Heart left ventricle (tissue), 16 donors: ENCODE results near the gene CCNA2. TPM values are rescaled to one million over a fixed set of nuclear protein-coding genes. Genes with fewer than 3 reads are reported as not detected.

Experiments used
- ATAC-seq, 4 donors: fragments of 200-7000 bp; cut with Tn5 transposase; one replicate each; pipeline ENCODE4 v1.9.1; 2020 to 2022; ENCODE audit warnings: moderate library complexity in 4 of 4, mild to moderate bottlenecking in 3 of 4, moderate number of reproducible peaks in 1 of 4
- DNase-seq, 5 donors: peaks; one replicate each; pipeline ENCODE4 v3.0.0-alpha.2; 2020
- H3K27ac ChIP-seq, 12 donors: fragments of 200-600 bp; sonication (generic) in 4 of 12; one replicate each; pipeline versions ENCODE4 v1.5.0 to v1.8.0; 2016 to 2022; ENCODE audit warnings: mild to moderate bottlenecking in 2 of 12
- H3K27me3 ChIP-seq, 9 donors: fragments of 200-600 bp; sonication (generic) in 2 of 9; one replicate each; pipeline versions ENCODE4 v1.5.1 to v1.8.0; 2016 to 2022; ENCODE audit warnings: mild to moderate bottlenecking in 3 of 9
- H3K36me3 ChIP-seq, 9 donors: fragments of 200-600 bp; sonication (generic) in 2 of 9; one replicate each; pipeline versions ENCODE4 v1.5.0 to v1.8.0; 2018 to 2022; ENCODE audit warnings: mild to moderate bottlenecking in 2 of 9
- H3K4me1 ChIP-seq, 12 donors: fragments of 200-600 bp; sonication (generic) in 4 of 12; one replicate each; pipeline versions ENCODE4 v1.5.0 to v1.8.0; 2016 to 2022; ENCODE audit warnings: mild to moderate bottlenecking in 3 of 12
- H3K4me3 ChIP-seq, 12 donors: fragments of 200-600 bp; sonication (generic) in 4 of 12; one replicate each; pipeline versions ENCODE4 v1.5.0 to v1.8.0; 2017 to 2022; ENCODE audit warnings: mild to moderate bottlenecking in 9 of 12, moderate library complexity in 4 of 12
- H3K9me3 ChIP-seq, 12 donors: fragments of 200-600 bp; sonication (generic) in 4 of 12; one replicate each; pipeline versions ENCODE4 v1.5.0 to v1.8.0; 2016 to 2022; ENCODE audit warnings: mild to moderate bottlenecking in 1 of 12
- POLR2A ChIP-seq, 2 donors: fragments of 450-650 bp; IDR thresholded peaks; one replicate each; pipeline ENCODE4 v1.6.1; 2017; ENCODE audit warnings: antibody characterized with exemption in 2 of 2, mild to moderate bottlenecking in 2 of 2, moderate library complexity in 2 of 2
- WGBS, 4 donors: extraction: QIAGEN DNeasy Blood & Tissue Kit in 2 of 4; methylation state at CpG; one replicate each; pipeline versions ENCODE4 v1.1.5 to v1.1.7; 2013 to 2018; 5-methylcytosine and 5-hydroxymethylcytosine counted together
- intact Hi-C, 10 donors: fragments of 100-400 bp; cut with DNase I; formaldehyde crosslinking; loops; one replicate each; pipeline versions ENCODE4 v1.11.1 to v1.14.2; 2022
- polyA plus RNA-seq, 2 donors: library from polyadenylated mRNA; stranded (reverse); fragments of 200-250 nt; gene quantifications; one replicate each; pipeline ENCODE4 v1.2.3, GENCODE V29; 2013
- total RNA-seq, 9 donors: library from RNA; depleted of rRNA in 2 of 9; stranded (reverse); fragments of >200 nt in 2 of 9; fragmentation: NEBNext Ultra II Directional in 3 of 9; extraction: Animal tissue kit (Norgen Biotek cat#: 25700) in 3 of 9; gene quantifications; one replicate each; pipeline versions ENCODE4 v1.1.0 to v1.2.4, GENCODE V29; 2016 to 2023
- TF ChIP-seq, protein P1 (sequence below), 12 donors: fragments of 200-600 bp; sonication (generic) in 4 of 12; IDR thresholded peaks; one replicate each; pipeline versions ENCODE4 v1.5.0 to v1.8.0; 2018 to 2022; ENCODE audit warnings: antibody characterized with exemption in 12 of 12, mild to moderate bottlenecking in 5 of 12
- donor health status: ischemic (EF 13 %, LVEDD 7.1; RV severe dilation, severe dysfunction).
- donor health status: healthy with polysubstance abuse.
- donor health status: DM: no; HTN: yes; CAD: no.
- donor health status: DM: no; HTN: no; CAD: no.
- donor health status: ischemic (EF 25% LVEDD 6.9; RV normal size, moderate dysfunction).
- donor health status: ischemic (EF 25% LVEDD 5.7; RV mildly dilated, moderate dysfunction).
- donor health status: healthy.
- donor health status: DM: yes; HTN: yes; CAD: no.
- donor health status: ischemic (EF 35%, LVEDD 5.7; RV mildly dilated, moderate dysfunction).
- donor health status: nonischemic (EF 11% LVEDD 7.7; RV severe dilation, severe dysfunction).
- donor health status: DM: yes; HTN: yes; CAD: no.
- donor health status: PGD.
- donor health status: ischemic (EF 29% LVEDD 5.4; RV normal size, mild dysfunction).
- donor health status: nonischemic (EF 23%, LVEDD 6.1; RV moderate dilation, normal function).

CCNA2 gene
- total and polyA plus RNA-seq, 11 donors: 0.09 to 9.4 (median 0.40) TPM; not detected in 1

DNA sequence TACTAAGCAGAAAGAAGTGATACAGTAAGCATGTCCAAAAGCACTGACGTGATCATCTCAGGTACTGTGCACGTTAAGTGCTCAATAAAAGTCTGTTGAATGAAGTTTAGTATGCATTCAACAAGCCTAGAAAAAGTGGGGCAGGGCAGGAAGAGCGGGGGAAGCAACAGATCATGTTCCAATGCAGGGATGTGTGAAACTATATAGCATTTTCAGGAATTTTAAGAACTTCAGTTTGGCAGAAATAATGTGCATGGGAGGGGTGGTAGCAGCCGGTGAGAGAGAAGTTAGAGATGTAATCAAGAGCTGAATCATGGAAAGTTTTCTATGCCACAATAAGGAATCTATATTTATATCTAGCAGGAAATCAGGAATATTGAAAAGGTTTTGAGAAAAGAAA is 19.2 kb upstream of the CCNA2 start:
- no peaks in the 10 kb centered on the region for H3K9me3 ChIP-seq
- TF ChIP-seq, protein P1, sequence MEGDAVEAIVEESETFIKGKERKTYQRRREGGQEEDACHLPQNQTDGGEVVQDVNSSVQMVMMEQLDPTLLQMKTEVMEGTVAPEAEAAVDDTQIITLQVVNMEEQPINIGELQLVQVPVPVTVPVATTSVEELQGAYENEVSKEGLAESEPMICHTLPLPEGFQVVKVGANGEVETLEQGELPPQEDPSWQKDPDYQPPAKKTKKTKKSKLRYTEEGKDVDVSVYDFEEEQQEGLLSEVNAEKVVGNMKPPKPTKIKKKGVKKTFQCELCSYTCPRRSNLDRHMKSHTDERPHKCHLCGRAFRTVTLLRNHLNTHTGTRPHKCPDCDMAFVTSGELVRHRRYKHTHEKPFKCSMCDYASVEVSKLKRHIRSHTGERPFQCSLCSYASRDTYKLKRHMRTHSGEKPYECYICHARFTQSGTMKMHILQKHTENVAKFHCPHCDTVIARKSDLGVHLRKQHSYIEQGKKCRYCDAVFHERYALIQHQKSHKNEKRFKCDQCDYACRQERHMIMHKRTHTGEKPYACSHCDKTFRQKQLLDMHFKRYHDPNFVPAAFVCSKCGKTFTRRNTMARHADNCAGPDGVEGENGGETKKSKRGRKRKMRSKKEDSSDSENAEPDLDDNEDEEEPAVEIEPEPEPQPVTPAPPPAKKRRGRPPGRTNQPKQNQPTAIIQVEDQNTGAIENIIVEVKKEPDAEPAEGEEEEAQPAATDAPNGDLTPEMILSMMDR (IDR thresholded peaks at IDR 0.05): no peak
- no peak for TF ChIP-seq POLR2A (IDR thresholded peaks at IDR 0.05)
- WGBS, 4 donors: 90 to 94% (median 92%) methylated on average over 4 of the region's 4 CpGs
- H3K4me1 ChIP-seq: no peaks in the 10 kb centered on the region
- intact Hi-C loops: no loop called here
- ATAC-seq (no peak), DNase-seq (no peak)
- peaks cover 0 to 100% (median 76%) of the 10 kb centered on the region in 9 donors for H3K36me3 ChIP-seq
- no peaks in the 10 kb centered on the region for H3K27me3 ChIP-seq
- H3K27ac ChIP-seq: no peak overlapping the region
- no peak overlapping the region for H3K4me3 ChIP-seq

GRCh38 chr4:121838136-121838535 is 14.5 kb upstream of the CCNA2 start:
- Histone ChIP-seq H3K36me3 (peaks cover 0 to 100% (median 75%) of the 10 kb centered on the region in 9 donors), H3K4me3 (no peak overlapping the region), H3K9me3 (no peaks in the 10 kb centered on the region), H3K4me1 (no peaks in the 10 kb centered on the region), H3K27ac (no peak overlapping the region), H3K27me3 (no peaks in the 10 kb centered on the region)
- intact Hi-C loops: no loop called here
- DNase-seq (no peak), ATAC-seq (no peak)
- TF ChIP-seq POLR2A (IDR thresholded peaks at IDR 0.05): no peak
- TF ChIP-seq, protein P1 (IDR thresholded peaks at IDR 0.05): no peak

- DNase-seq (no peak), ATAC-seq (no peak)
- Histone ChIP-seq H3K4me3 (no peak overlapping the region), H3K4me1 (peaks cover 0 to 2% (median 0%) of the 10 kb centered on the region in 12 donors), H3K27ac (no peak overlapping the region), H3K9me3 (no peaks in the 10 kb centered on the region), H3K36me3 (peaks cover 0 to 82% (median 60%) of the 10 kb centered on the region in 9 donors), H3K27me3 (no peaks in the 10 kb centered on the region)
- intact Hi-C loops: no loop called here
- WGBS, 4 donors: 77 to 99% (median 88%) methylated on average over 5 of the region's 5 CpGs
- TF ChIP-seq, protein P1 (IDR thresholded peaks at IDR 0.05): no peak
- no peak for TF ChIP-seq POLR2A (IDR thresholded peaks at IDR 0.05)
These were observed 5.8 kb upstream of the CCNA2 start for GRCh38 chr4:121829511-121829910.

DNA sequence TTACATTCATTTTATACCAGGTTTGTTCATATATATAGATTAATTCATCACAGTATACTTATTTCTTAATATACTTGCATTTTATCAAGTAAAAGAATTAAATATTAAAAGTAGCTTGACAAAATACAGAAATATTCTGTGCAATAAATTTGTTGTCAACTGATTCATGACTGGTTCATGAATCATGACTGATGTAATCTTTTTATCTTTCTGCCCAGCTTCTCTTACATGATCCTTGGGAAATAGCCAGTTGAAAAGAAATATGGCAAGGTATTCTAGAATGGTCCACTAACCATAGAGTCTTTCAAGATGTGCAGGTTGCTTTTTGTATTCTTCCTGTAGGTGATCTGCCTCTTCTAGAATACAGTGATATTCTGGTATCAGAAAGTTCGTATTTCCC is 4.2 kb upstream of the CCNA2 start:
- Histone ChIP-seq H3K27ac (no peak overlapping the region), H3K4me1 (peaks cover 0 to 12% (median 6%) of the 10 kb centered on the region in 12 donors), H3K9me3 (no peaks in the 10 kb centered on the region), H3K36me3 (peaks cover 0 to 65% (median 46%) of the 10 kb centered on the region in 9 donors), H3K27me3 (no peaks in the 10 kb centered on the region), H3K4me3 (no peak overlapping the region)
- intact Hi-C loops: no loop called here
- TF ChIP-seq, protein P1 (IDR thresholded peaks at IDR 0.05): no peak
- TF ChIP-seq POLR2A (IDR thresholded peaks at IDR 0.05): no peak
- ATAC-seq: no peak
- 89 to 95% (median 93%) methylated on average over 1 of the region's 1 CpG for WGBS, 4 donors
- DNase-seq: no peak
